ENCODE measurements around the gene CAMK1. TPM values are rescaled to one million over a fixed set of nuclear protein-coding genes. Genes with fewer than 3 reads are reported as not detected.

The CAMK1 gene
- total and polyA plus RNA-seq, 9 of the 15 experiments (the other 6 are each of a cell fraction or from before 2014, with no cell fraction given): 0.23 to 10.7 (median 6.0) TPM

- TF ChIP-seq REST (IDR thresholded peaks at IDR 0.05; ENCODE audit: borderline replicate concordance) (no peak), REST (CRISPR knock-in tag; IDR thresholded peaks at IDR 0.05; ENCODE audit: low read depth) (no peak), GATAD2A (IDR thresholded peaks at IDR 0.05) (no peak), CSDE1 (IDR thresholded peaks at IDR 0.05) (no peak), STAT5B (CRISPR knock-in tag; IDR thresholded peaks at IDR 0.05) (no peak), RFX1 (IDR thresholded peaks at IDR 0.05) (no peak), USF1 (CRISPR knock-in tag; IDR thresholded peaks at IDR 0.05) (peak; percentile 86), ESRRA (IDR thresholded peaks at IDR 0.05; ENCODE audit: borderline replicate concordance, low read depth) (no peak)
- TF ChIP-seq, protein P1, sequence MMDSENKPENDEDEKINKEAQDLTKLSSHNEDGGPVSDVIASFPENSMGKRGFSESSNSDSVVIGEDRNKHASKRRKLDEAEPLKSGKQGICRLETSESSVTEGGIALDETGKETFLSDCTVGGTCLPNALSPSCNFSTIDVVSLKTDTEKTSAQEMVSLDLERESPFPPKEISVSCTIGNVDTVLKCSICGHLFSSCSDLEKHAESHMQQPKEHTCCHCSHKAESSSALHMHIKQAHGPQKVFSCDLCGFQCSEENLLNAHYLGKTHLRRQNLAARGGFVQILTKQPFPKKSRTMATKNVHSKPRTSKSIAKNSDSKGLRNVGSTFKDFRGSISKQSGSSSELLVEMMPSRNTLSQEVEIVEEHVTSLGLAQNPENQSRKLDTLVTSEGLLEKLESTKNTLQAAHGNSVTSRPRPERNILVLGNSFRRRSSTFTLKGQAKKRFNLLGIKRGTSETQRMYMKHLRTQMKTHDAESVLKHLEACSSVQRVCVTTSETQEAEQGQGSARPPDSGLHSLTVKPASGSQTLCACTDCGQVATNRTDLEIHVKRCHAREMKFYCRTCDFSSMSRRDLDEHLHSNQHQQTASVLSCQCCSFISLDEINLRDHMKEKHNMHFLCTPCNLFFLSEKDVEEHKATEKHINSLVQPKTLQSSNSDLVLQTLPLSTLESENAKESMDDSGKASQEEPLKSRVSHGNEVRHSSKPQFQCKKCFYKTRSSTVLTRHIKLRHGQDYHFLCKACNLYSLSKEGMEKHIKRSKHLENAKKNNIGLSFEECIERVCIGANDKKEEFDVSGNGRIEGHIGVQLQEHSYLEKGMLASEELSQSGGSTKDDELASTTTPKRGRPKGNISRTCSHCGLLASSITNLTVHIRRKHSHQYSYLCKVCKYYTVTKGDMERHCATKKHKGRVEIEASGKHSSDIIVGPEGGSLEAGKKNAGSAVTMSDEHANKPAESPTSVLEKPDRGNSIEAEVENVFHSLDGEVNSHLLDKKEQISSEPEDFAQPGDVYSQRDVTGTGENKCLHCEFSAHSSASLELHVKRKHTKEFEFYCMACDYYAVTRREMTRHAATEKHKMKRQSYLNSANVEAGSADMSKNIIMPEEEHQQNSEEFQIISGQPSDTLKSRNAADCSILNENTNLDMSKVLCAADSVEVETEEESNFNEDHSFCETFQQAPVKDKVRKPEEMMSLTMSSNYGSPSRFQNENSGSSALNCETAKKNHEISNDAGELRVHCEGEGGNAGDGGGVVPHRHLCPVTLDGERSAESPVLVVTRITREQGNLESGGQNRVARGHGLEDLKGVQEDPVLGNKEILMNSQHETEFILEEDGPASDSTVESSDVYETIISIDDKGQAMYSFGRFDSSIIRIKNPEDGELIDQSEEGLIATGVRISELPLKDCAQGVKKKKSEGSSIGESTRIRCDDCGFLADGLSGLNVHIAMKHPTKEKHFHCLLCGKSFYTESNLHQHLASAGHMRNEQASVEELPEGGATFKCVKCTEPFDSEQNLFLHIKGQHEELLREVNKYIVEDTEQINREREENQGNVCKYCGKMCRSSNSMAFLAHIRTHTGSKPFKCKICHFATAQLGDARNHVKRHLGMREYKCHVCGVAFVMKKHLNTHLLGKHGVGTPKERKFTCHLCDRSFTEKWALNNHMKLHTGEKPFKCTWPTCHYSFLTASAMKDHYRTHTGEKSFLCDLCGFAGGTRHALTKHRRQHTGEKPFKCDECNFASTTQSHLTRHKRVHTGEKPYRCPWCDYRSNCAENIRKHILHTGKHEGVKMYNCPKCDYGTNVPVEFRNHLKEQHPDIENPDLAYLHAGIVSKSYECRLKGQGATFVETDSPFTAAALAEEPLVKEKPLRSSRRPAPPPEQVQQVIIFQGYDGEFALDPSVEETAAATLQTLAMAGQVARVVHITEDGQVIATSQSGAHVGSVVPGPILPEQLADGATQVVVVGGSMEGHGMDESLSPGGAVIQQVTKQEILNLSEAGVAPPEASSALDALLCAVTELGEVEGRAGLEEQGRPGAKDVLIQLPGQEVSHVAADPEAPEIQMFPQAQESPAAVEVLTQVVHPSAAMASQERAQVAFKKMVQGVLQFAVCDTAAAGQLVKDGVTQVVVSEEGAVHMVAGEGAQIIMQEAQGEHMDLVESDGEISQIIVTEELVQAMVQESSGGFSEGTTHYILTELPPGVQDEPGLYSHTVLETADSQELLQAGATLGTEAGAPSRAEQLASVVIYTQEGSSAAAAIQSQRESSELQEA (IDR thresholded peaks at IDR 0.05; ENCODE audit: low read depth): no peak
- TF ChIP-seq, protein P2, sequence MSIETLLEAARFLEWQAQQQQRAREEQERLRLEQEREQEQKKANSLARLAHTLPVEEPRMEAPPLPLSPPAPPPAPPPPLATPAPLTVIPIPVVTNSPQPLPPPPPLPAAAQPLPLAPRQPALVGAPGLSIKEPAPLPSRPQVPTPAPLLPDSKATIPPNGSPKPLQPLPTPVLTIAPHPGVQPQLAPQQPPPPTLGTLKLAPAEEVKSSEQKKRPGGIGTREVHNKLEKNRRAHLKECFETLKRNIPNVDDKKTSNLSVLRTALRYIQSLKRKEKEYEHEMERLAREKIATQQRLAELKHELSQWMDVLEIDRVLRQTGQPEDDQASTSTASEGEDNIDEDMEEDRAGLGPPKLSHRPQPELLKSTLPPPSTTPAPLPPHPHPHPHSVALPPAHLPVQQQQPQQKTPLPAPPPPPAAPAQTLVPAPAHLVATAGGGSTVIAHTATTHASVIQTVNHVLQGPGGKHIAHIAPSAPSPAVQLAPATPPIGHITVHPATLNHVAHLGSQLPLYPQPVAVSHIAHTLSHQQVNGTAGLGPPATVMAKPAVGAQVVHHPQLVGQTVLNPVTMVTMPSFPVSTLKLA (conservative IDR thresholded peaks at IDR 0.05): no peak
Observed at GRCh38 chr3:9770276-9770812, 597 bp upstream of the CAMK1 start (continued).
